HG02759 (cell line): ENCODE data around the gene SPAG7.

Experiments used
- ATAC-seq: cut with Tn5 transposase; IDR thresholded peaks from one replicate; pipeline ENCODE4 v1.9.1; 2021; ENCODE audit warnings: mild to moderate bottlenecking, moderate library complexity; ENCODE audit not compliant: unreplicated experiment

SPAG7 gene

GRCh38 chr17:4950075-4950745 lies 17.4 kb downstream of the SPAG7 start:
- ATAC-seq: peak; percentile 3

- peak; percentile 34 for ATAC-seq
These were observed 18.1 kb downstream of the SPAG7 start for GRCh38 chr17:4949321-4950074.

- peak; percentile 44 for ATAC-seq
These were observed 18.7 kb downstream of the SPAG7 start for GRCh38 chr17:4948931-4949320.

GRCh38 chr17:4948166-4948930 lies 19.3 kb downstream of the SPAG7 start, which contains the start of gene PFN1:
TSS of gene PFN1 (minus strand) at chr17:4948530. CDS start at chr17:4948394, 136 bp downstream.
- ATAC-seq: peak; percentile 24

GRCh38 chr17:4947411-4948165 lies 20.0 kb downstream of the SPAG7 start:
- ATAC-seq: no peak

- ATAC-seq: no peak
These were observed 20.6 kb downstream of the SPAG7 start for GRCh38 chr17:4947010-4947410.

GRCh38 chr17:4946312-4946976 lies 21.2 kb downstream of the SPAG7 start:
- no peak for ATAC-seq

GRCh38 chr17:4945944-4946280 lies 21.7 kb downstream of the SPAG7 start:
- no peak for ATAC-seq

GRCh38 chr17:4945176-4945943 lies 22.3 kb downstream of the SPAG7 start:
- peak; percentile 14 for ATAC-seq

GRCh38 chr17:4944554-4945175 lies 23.0 kb downstream of the SPAG7 start:
- no peak for ATAC-seq

GRCh38 chr17:4944163-4944553 lies 23.5 kb downstream of the SPAG7 start:
- no peak for ATAC-seq

GRCh38 chr17:4942760-4943508 lies 24.7 kb downstream of the SPAG7 start:
- ATAC-seq: no peak

GRCh38 chr17:4941319-4941610 lies 26.4 kb downstream of the SPAG7 start:
- no peak for ATAC-seq

GRCh38 chr17:4940555-4941318 lies 26.9 kb downstream of the SPAG7 start:
- peak; percentile 18 for ATAC-seq

GRCh38 chr17:4939796-4940554 lies 27.6 kb downstream of the SPAG7 start, which contains the start of the genes RNF167 and SLC25A11:
TSS of gene RNF167 (plus strand) at chr17:4940268. CDS start at chr17:4940910, 642 bp downstream.
TSS of gene SLC25A11 (minus strand) at chr17:4940046. CDS start at chr17:4939910, 136 bp downstream.
- peak; percentile 83 for ATAC-seq

- ATAC-seq: peak; percentile 7
These were observed 28.1 kb downstream of the SPAG7 start for GRCh38 chr17:4939546-4939795.
